Psoas muscle (tissue), 8 donors: ENCODE data around the gene CUL1. TPM values are rescaled to one million over a fixed set of nuclear protein-coding genes. Genes with fewer than 3 reads are reported as not detected.

ENCODE experiments used
- ATAC-seq, 4 donors: fragments of 200-7000 bp; cut with Tn5 transposase; one replicate each; pipeline ENCODE4 v1.9.1; 2020; ENCODE audit warnings: moderate library complexity in 3 of 4, mild to moderate bottlenecking in 2 of 4
- DNase-seq, 2 donors: peaks; one replicate each; pipeline ENCODE4 v3.0.0-alpha.2; 2020
- H3K27ac ChIP-seq: fragments of 200-600 bp; one replicate; pipeline ENCODE4 v1.8.0; 2022
- H3K27me3 ChIP-seq, 3 donors: fragments of 200-600 bp in 1 of 3; one replicate each; pipeline versions ENCODE4 v1.6.1 to v1.8.0; 2013 to 2022; ENCODE audit warnings: low read length in 2 of 3, mild to moderate bottlenecking in 2 of 3, moderate library complexity in 1 of 3; ENCODE audit not compliant: insufficient read depth in 3 of 3
- H3K36me3 ChIP-seq, 2 donors: fragments of 200-600 bp in 1 of 2; one replicate each; pipeline versions ENCODE4 v1.6.1 to v1.8.0; 2013 to 2022; ENCODE audit warnings: low read depth in 1 of 2, mild to moderate bottlenecking in 1 of 2, moderate library complexity in 1 of 2; ENCODE audit not compliant: insufficient read depth in 1 of 2
- H3K4me1 ChIP-seq: fragments of 200-600 bp; one replicate; pipeline ENCODE4 v1.8.0; 2022
- H3K4me3 ChIP-seq: fragments of 200-600 bp; one replicate; pipeline ENCODE4 v1.8.0; 2022; ENCODE audit warnings: mild to moderate bottlenecking
- H3K9me3 ChIP-seq: fragments of 200-600 bp; one replicate; pipeline ENCODE4 v1.8.0; 2022
- CTCF ChIP-seq: fragments of 200-600 bp; IDR thresholded peaks from one replicate; pipeline ENCODE4 v1.8.0; 2022; ENCODE audit warnings: antibody characterized with exemption
- WGBS, 3 donors: extraction: QIAGEN DNeasy Blood & Tissue Kit; methylation state at CpG; one replicate each; pipeline versions ENCODE4 v1.1.6 to v1.1.7; 2013; 5-methylcytosine and 5-hydroxymethylcytosine counted together
- intact Hi-C, 2 donors: fragments of 100-400 bp; cut with DNase I; formaldehyde crosslinking; loops; one replicate each; pipeline versions ENCODE4 v1.11.0 to v1.14.2; 2022
- polyA plus RNA-seq, 3 donors: library from polyadenylated mRNA; stranded (reverse); fragments of 200-250 nt; gene quantifications; one replicate each; pipeline ENCODE4 v1.2.3, GENCODE V29; 2013
- total RNA-seq, 4 donors: library from RNA; stranded (reverse); fragmentation: NEBNext Ultra II Directional in 2 of 4; extraction: Animal tissue kit (Norgen Biotek cat#: 25700) in 2 of 4; gene quantifications; one replicate each; pipeline versions ENCODE4 v1.2.1 to v1.2.4, GENCODE V29; 2021 to 2023
- donor health status: healthy with polysubstance abuse.
- donor health status: DM: no; HTN: no; CAD: no; lungs with moderate emphysema.
- donor health status: Bipolar disorder and iron deficiency.
- donor health status: healthy.
- donor health status: DM: yes; HTN: yes; CAD: no.
- donor health status: DM: no; HTN: no; CAD: no.
- donor health status: DM: no; HTN: no; CAD: no.
- donor health status: DM: yes; HTN: yes; CAD: no.

The CUL1 gene
- total and polyA plus RNA-seq, 7 donors, result 65.1 to 149 (median 86.5) TPM

GRCh38 chr7:148800677-148801076, 102.0 kb downstream of the CUL1 start:
- Histone ChIP-seq H3K27ac (peak overlapping the region; percentile 30), H3K4me3 (no peak overlapping the region), H3K36me3 (peaks cover 5 to 98% of the 10 kb centered on the region in 2 donors), H3K9me3 (no peaks in the 10 kb centered on the region), H3K4me1 (peaks cover 6% of the 10 kb centered on the region), H3K27me3 (no peaks in the 10 kb centered on the region)
- WGBS, 3 donors, result 32 to 47% (median 33%) methylated on average over 13 of the region's 13 CpGs
- no peak for TF ChIP-seq CTCF
- ATAC-seq, result peak; percentile 55 to 75 (median 65)
- intact Hi-C loops, result no loop called here
- peak in 1 of 2 donors; percentile 71 for DNase-seq

GRCh38 chr7:148802101-148802493, 103.4 kb downstream of the CUL1 start:
- no peak overlapping the region for H3K27ac ChIP-seq
- no peaks in the 10 kb centered on the region for H3K27me3 ChIP-seq
- H3K4me1 ChIP-seq, result peaks cover 6% of the 10 kb centered on the region
- no peak for DNase-seq
- TF ChIP-seq CTCF, result no peak
- no peak overlapping the region for H3K4me3 ChIP-seq
- peaks cover 5 to 98% of the 10 kb centered on the region in 2 donors for H3K36me3 ChIP-seq
- WGBS, 3 donors, result 89 to 92% (median 90%) methylated on average over 10 of the region's 10 CpGs
- H3K9me3 ChIP-seq, result no peaks in the 10 kb centered on the region
- intact Hi-C loops, result no loop called here
- peak in 1 of 4 donors; percentile 15 for ATAC-seq

- intact Hi-C loops, result no loop called here
- TF ChIP-seq CTCF, result no peak
- WGBS, 3 donors, result 95 to 99% (median 96%) methylated on average over 5 of the region's 5 CpGs
Observed at GRCh38 chr7:148803094-148803493, 104.4 kb downstream of the CUL1 start.

GRCh38 chr7:148804343-148805235, 105.9 kb downstream of the CUL1 start:
- Histone ChIP-seq H3K27ac (no peak overlapping the region), H3K9me3 (no peaks in the 10 kb centered on the region), H3K36me3 (peaks cover 0 to 95% of the 10 kb centered on the region in 2 donors), H3K4me3 (no peak overlapping the region), H3K4me1 (peaks cover 6% of the 10 kb centered on the region), H3K27me3 (no peaks in the 10 kb centered on the region)
- no peak for ATAC-seq
- no peak for TF ChIP-seq CTCF
- intact Hi-C loops, result no loop called here
- no peak for DNase-seq
- 79 to 87% (median 80%) methylated on average over 10 of the region's 10 CpGs for WGBS, 3 donors

More at GRCh38 chr7:148803094-148803493, 104.4 kb downstream of the CUL1 start:
- H3K36me3 ChIP-seq, result peaks cover 5 to 98% of the 10 kb centered on the region in 2 donors
- no peak overlapping the region for H3K4me3 ChIP-seq
- ATAC-seq, result no peak
- no peak overlapping the region for H3K27ac ChIP-seq
- no peak for DNase-seq
- no peaks in the 10 kb centered on the region for H3K9me3 ChIP-seq
- H3K4me1 ChIP-seq, result peaks cover 6% of the 10 kb centered on the region
- H3K27me3 ChIP-seq, result no peaks in the 10 kb centered on the region
